K562 (cell line): ENCODE data around the gene EME2. TPM values are rescaled to one million over a fixed set of nuclear protein-coding genes. Genes with fewer than 3 reads are reported as not detected.
A peak's percentile ranks its signal among the peaks of the same experiment; 100 is the strongest.

ENCODE experiments used
- BACH1 ChIP-seq: fragments of 200-800 bp; sonication (Bioruptor generic); IDR thresholded peaks from 2 replicates; pipeline ENCODE4 v1.6.1; 2016; ENCODE audit warnings: missing genetic modification characterization, missing compliant biosample characterization
- CEBPG ChIP-seq, 3 experiments: fragments of 200-800 bp in 1 of 3; sonication (Bioruptor generic) in 1 of 3; sonication (generic) in 1 of 3; formaldehyde crosslinking in 1 of 3; IDR thresholded peaks in 2 of 3; conservative IDR thresholded peaks in 1 of 3; 2 replicates each; pipeline versions ENCODE4 v1.6.1 to v1.8.0; 2016 to 2022; ENCODE audit warnings: missing compliant biosample characterization in 2 of 3, missing genetic modification characterization in 2 of 3, mild to moderate bottlenecking in 1 of 3, missing genetic modification reagents in 1 of 3
- CHD2 ChIP-seq: IDR thresholded peaks from 2 replicates; pipeline ENCODE4 v1.6.1; 2011; ENCODE audit warnings: low read depth, low read length
- ESRRA ChIP-seq: fragments of 450-650 bp; IDR thresholded peaks from 2 replicates; pipeline ENCODE4 v1.6.1; 2014; ENCODE audit warnings: low read depth, mild to moderate bottlenecking, moderate library complexity, borderline replicate concordance
- GABPA ChIP-seq: fragments of 200-800 bp; sonication (Bioruptor generic); conservative IDR thresholded peaks from 2 replicates; pipeline ENCODE4 v1.6.1; 2016; ENCODE audit warnings: low read depth, missing genetic modification characterization, missing compliant biosample characterization
- GMEB1 ChIP-seq: fragments of 250-450 bp; sonication (Bioruptor Pico); IDR thresholded peaks from 2 replicates; pipeline ENCODE4 v1.4.0; 2020; ENCODE audit warnings: mild to moderate bottlenecking
- KDM5B ChIP-seq: fragments of 200-600 bp; sonication (generic); IDR thresholded peaks from 2 replicates; pipeline ENCODE4 v1.6.1; 2012; ENCODE audit warnings: low read depth, mild to moderate bottlenecking, moderate library complexity, low read length, control low read depth, inconsistent platforms; ENCODE audit not compliant: insufficient replicate concordance
- MYC ChIP-seq, 2 experiments: fragments of 250-450 bp in 1 of 2; sonication (Bioruptor Pico) in 1 of 2; IDR thresholded peaks; 2 replicates each; pipeline versions ENCODE4 v1.5.1 to v1.6.1; 2012 to 2021; ENCODE audit warnings: low read depth in 2 of 2, borderline replicate concordance in 1 of 2, improper control_type of control experiment in 1 of 2, low read length in 1 of 2, mild to moderate bottlenecking in 1 of 2, moderate library complexity in 1 of 2
- PHTF2 ChIP-seq: fragments of 250-450 bp; sonication (Bioruptor Pico); IDR thresholded peaks from 2 replicates; pipeline ENCODE4 v1.5.0; 2021; ENCODE audit warnings: mild to moderate bottlenecking
- SAFB2 ChIP-seq: fragments of 200-400 bp; formaldehyde crosslinking; IDR thresholded peaks from 2 replicates; pipeline ENCODE4 v1.6.1; 2018; ENCODE audit warnings: borderline replicate concordance, low read length, low read depth, moderate library complexity; ENCODE audit not compliant: severe bottlenecking
- TBL1XR1 ChIP-seq, 2 experiments: IDR thresholded peaks; 2 replicates each; pipeline ENCODE4 v1.6.1; 2012; ENCODE audit warnings: improper control_type of control experiment in 2 of 2, low read length in 2 of 2, mild to moderate bottlenecking in 1 of 2
- TRIM24 ChIP-seq, 2 experiments: fragments of 450-650 bp; IDR thresholded peaks; 2 replicates each; pipeline ENCODE4 v1.6.1; 2016
- TSHZ1 ChIP-seq: fragments of 250-450 bp; sonication (Bioruptor Pico); IDR thresholded peaks from 2 replicates; pipeline ENCODE4 v1.4.0; 2020; ENCODE audit warnings: mild to moderate bottlenecking, moderate library complexity
- ZNF639 ChIP-seq, 2 experiments: fragments of 200-800 bp in 1 of 2; sonication (Bioruptor generic) in 1 of 2; sonication (generic) in 1 of 2; formaldehyde crosslinking in 1 of 2; IDR thresholded peaks in 1 of 2; conservative IDR thresholded peaks in 1 of 2; 2 replicates each; pipeline versions ENCODE4 v1.5.0 to v1.6.1; 2016 to 2020; ENCODE audit warnings: missing compliant biosample characterization in 1 of 2, missing genetic modification characterization in 1 of 2, missing genetic modification reagents in 1 of 2
- ZZZ3 ChIP-seq: fragments of 450-650 bp; IDR thresholded peaks from 2 replicates; pipeline ENCODE4 v1.6.1; 2016; ENCODE audit warnings: antibody characterized with exemption, mild to moderate bottlenecking, moderate library complexity
- polyA plus RNA-seq, 8 experiments: library from polyadenylated mRNA; depleted of rRNA in 4 of 8; stranded (reverse) in 5 of 8; unstranded in 3 of 8; fragments of >200 nt; fragmentation: Nextera tagmentation in 2 of 8; fragmentation: Illumina TruSeq in 1 of 8; extraction: Ambion mirVana in 2 of 8; extraction: Trizol in 1 of 8; gene quantifications; 2 replicates each; pipeline versions ENCODE4 v1.2.1 to v1.2.3, GENCODE V29; 2011 to 2014; ENCODE audit warnings: inconsistent platforms in 1 of 8, missing spikeins in 1 of 8
- total RNA-seq, 7 experiments: library from RNA; depleted of rRNA in 6 of 7; stranded (reverse); fragments of >200 nt in 6 of 7; fragmentation: Illumina TruSeq in 2 of 7; extraction: Trizol in 2 of 7; gene quantifications; 2 replicates each; pipeline versions ENCODE4 v1.2.1 to v1.2.3, GENCODE V29; 2011 to 2021; ENCODE audit warnings: low replicate concordance in 1 of 7

The EME2 gene
- total and polyA plus RNA-seq, 9 of the 15 experiments (the other 6 are each of a cell fraction or from before 2014, with no cell fraction given): 0.35 to 19.9 (median 3.5) TPM

GRCh38 chr16:1782408-1783264, 10.0 kb downstream of the EME2 start, which contains the start of the genes NUBP2 and SPSB3 (continued):
- TF ChIP-seq BACH1 (no peak), GMEB1 (CRISPR knock-in tag) (peak; percentile 23; the same call in 1 of the 2 replicates), GABPA (peak; percentile 99), MYC (IDR thresholded peaks at IDR 0.05; ENCODE audit: low read depth, low read length) (peak; percentile 63; the same call in 1 of the 2 replicates), MYC (CRISPR knock-in tag; IDR thresholded peaks at IDR 0.05; ENCODE audit: borderline replicate concordance, low read depth) (no peak), ZZZ3 (no peak), ZNF639 (CRISPR knock-in tag; conservative IDR thresholded peaks at IDR 0.05 in 1 of 2, IDR thresholded peaks at IDR 0.05 in 1 of 2) (peak in 1 of 2 experiments; percentile 97; a peak in 2 of 4 replicates), CEBPG (CRISPR knock-in tag; IDR thresholded peaks at IDR 0.05) (0 out of 2 replicates have a peak, but pooled peaks have one; percentile 9), CEBPG (tag; conservative IDR thresholded peaks at IDR 0.05 in 1 of 2, IDR thresholded peaks at IDR 0.05 in 1 of 2) (no peak), TSHZ1 (no peak), TRIM24 (IDR thresholded peaks at IDR 0.05) (no peak), SAFB2 (no peak), CHD2 (peak; percentile 90), PHTF2 (CRISPR knock-in tag) (no peak), TBL1XR1 (IDR thresholded peaks at IDR 0.05; ENCODE audit: low read length in 2 of 2) (peak in 1 of 2 experiments; percentile 72; a peak in 1 of 4 replicates), KDM5B (peak; percentile 42), ESRRA (peak; percentile 55; the same call in 1 of the 2 replicates)
